OCI-LY3 (cell line): Measurements from ENCODE around the gene CENPM.

Experiments
- EZH2phosphoT487 ChIP-seq: fragments of 200-600 bp; shearing (Covaris generic); IDR thresholded peaks from 2 replicates; pipeline ENCODE4 v1.6.1; 2018; ENCODE audit warnings: antibody characterized with exemption, mixed run types, low read depth
- TF ChIP-seq, protein P1 (sequence below): fragments of 200-600, 300-600 bp; sonication (generic); IDR thresholded peaks from 2 replicates; pipeline ENCODE4 v1.5.1; 2014; ENCODE audit warnings: antibody characterized with exemption, low read length, low read depth

DNA sequence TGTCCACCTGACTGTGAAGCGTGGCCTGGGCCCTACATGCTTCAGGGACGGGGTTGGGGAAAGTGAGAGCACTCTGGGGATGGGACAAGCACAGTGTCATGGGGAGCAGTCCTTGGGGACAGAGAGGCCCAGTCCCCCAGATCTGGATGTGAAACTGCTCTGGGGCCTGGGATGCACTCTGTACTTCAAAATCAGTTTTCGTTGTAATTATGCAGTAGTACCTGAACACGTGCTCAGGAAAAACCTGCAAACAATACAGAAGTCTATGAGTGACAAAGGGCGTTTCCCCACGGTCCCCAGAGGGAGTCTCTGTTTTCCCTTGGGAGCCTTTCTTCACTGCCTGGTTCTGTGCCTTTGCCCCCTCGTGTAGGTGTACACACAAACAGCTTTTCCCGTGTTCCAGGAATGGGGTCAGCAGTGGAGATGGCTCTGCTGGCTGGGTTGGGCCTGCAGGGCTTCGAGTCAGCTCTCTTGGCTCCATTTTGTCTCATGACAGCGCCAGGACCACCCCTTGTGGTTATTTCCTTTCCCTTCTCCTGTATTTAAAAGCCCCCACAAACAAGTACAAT lies 15.2 kb downstream of the CENPM start:
- TF ChIP-seq, protein P1, sequence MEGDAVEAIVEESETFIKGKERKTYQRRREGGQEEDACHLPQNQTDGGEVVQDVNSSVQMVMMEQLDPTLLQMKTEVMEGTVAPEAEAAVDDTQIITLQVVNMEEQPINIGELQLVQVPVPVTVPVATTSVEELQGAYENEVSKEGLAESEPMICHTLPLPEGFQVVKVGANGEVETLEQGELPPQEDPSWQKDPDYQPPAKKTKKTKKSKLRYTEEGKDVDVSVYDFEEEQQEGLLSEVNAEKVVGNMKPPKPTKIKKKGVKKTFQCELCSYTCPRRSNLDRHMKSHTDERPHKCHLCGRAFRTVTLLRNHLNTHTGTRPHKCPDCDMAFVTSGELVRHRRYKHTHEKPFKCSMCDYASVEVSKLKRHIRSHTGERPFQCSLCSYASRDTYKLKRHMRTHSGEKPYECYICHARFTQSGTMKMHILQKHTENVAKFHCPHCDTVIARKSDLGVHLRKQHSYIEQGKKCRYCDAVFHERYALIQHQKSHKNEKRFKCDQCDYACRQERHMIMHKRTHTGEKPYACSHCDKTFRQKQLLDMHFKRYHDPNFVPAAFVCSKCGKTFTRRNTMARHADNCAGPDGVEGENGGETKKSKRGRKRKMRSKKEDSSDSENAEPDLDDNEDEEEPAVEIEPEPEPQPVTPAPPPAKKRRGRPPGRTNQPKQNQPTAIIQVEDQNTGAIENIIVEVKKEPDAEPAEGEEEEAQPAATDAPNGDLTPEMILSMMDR = no peak
- TF ChIP-seq EZH2phosphoT487 = no peak
